Thyroid gland (tissue), 4 donors: Measurements from ENCODE around the gene C20orf141. TPM values are rescaled to one million over a fixed set of nuclear protein-coding genes. Genes with fewer than 3 reads are reported as not detected.

Experiments
- DNase-seq, 2 donors: peaks; one replicate each; pipeline ENCODE4 v3.0.0-alpha.2; 2019
- H3K27ac ChIP-seq, 3 donors: fragments of 200-600 bp; sonication (generic); 1 replicate in 2 of 3; 2 replicates in 1 of 3; pipeline ENCODE4 v1.5.1; 2016 to 2019; ENCODE audit warnings: mild to moderate bottlenecking in 1 of 3, moderate library complexity in 1 of 3
- H3K27me3 ChIP-seq: fragments of 200-600 bp; sonication (generic); one replicate; pipeline ENCODE4 v1.5.1; 2019
- H3K36me3 ChIP-seq, 2 donors: fragments of 200-600 bp; sonication (generic); one replicate each; pipeline ENCODE4 v1.5.1; 2016 to 2019
- H3K4me1 ChIP-seq, 2 donors: fragments of 200-600 bp; sonication (generic); one replicate each; pipeline ENCODE4 v1.5.1; 2017 to 2019
- H3K4me3 ChIP-seq, 3 donors: fragments of 200-600 bp; sonication (generic); replicated peaks in 1 of 3; 1 replicate in 2 of 3; 2 replicates in 1 of 3; pipeline ENCODE4 v1.5.1; 2016; ENCODE audit warnings: mild to moderate bottlenecking in 1 of 3
- H3K9me3 ChIP-seq: fragments of 200-600 bp; sonication (generic); one replicate; pipeline ENCODE4 v1.5.1; 2017
- CTCF ChIP-seq, 6 experiments: fragments of 200-600 bp in 3 of 6; fragments of 450-650 bp in 3 of 6; sonication (generic) in 3 of 6; IDR thresholded peaks; one replicate each; pipeline ENCODE4 v1.5.1; 2016 to 2019; ENCODE audit warnings: antibody characterized with exemption in 6 of 6, mild to moderate bottlenecking in 2 of 6, inconsistent platforms in 1 of 6, moderate library complexity in 1 of 6
- POLR2A ChIP-seq, 2 donors: fragments of 450-650 bp; IDR thresholded peaks; one replicate each; pipeline ENCODE4 v1.6.1; 2017; ENCODE audit warnings: antibody characterized with exemption in 2 of 2, mild to moderate bottlenecking in 2 of 2, moderate library complexity in 1 of 2
- whole genome bisulfite sequencing, 2 donors: methylation state at CpG; one replicate each; pipeline ENCODE4 v1.1.5; 2017; 5-methylcytosine and 5-hydroxymethylcytosine counted together
- intact Hi-C: fragments of 100-400 bp; cut with DNase I; formaldehyde crosslinking; loops from one replicate; pipeline ENCODE4 v1.15.1; 2023
- total RNA-seq, 4 donors: library from RNA; depleted of rRNA; stranded (reverse); fragments of >200 nt; gene quantifications; one replicate each; pipeline ENCODE4 v1.2.3, GENCODE V29; 2016

C20orf141 gene
- total RNA-seq, 4 donors from 2014 or later = not detected

GRCh38 chr20:2809690-2810089, 5.1 kb upstream of the C20orf141 start:
- Histone ChIP-seq H3K9me3 (no peaks in the 10 kb centered on the region), H3K4me3 (no peak overlapping the region), H3K36me3 (no peaks in the 10 kb centered on the region), H3K27ac (no peak overlapping the region), H3K4me1 (peaks cover 0 to 9% of the 10 kb centered on the region in 2 donors), H3K27me3 (no peaks in the 10 kb centered on the region)
- intact Hi-C loops = no loop called here
- 56 to 61% methylated on average over 10 of the region's 10 CpGs for WGBS, 2 donors
- TF ChIP-seq CTCF (IDR thresholded peaks at IDR 0.05) (no peak), POLR2A (IDR thresholded peaks at IDR 0.05) (no peak)
- DNase-seq = peak; percentile 67 to 70

- Histone ChIP-seq H3K4me1 (peaks cover 0 to 3% of the 10 kb centered on the region in 2 donors), H3K9me3 (no peaks in the 10 kb centered on the region), H3K36me3 (no peaks in the 10 kb centered on the region), H3K27ac (no peak overlapping the region), H3K4me3 (no peak overlapping the region), H3K27me3 (no peaks in the 10 kb centered on the region)
- DNase-seq = no peak
- 86 to 90% methylated on average over 3 of the region's 3 CpGs for WGBS, 2 donors
- TF ChIP-seq POLR2A (IDR thresholded peaks at IDR 0.05) = no peak
- TF ChIP-seq CTCF (IDR thresholded peaks at IDR 0.05) = no peak
- intact Hi-C loops = no loop called here
These were observed 2.6 kb upstream of the C20orf141 start for GRCh38 chr20:2812189-2812588.

- H3K9me3 ChIP-seq = no peaks in the 10 kb centered on the region
- no peak overlapping the region for H3K27ac ChIP-seq
- H3K36me3 ChIP-seq = no peaks in the 10 kb centered on the region
- 100% methylated on average over 1 of the region's 1 CpG for WGBS, 2 donors
- peaks cover 0 to 3% of the 10 kb centered on the region in 2 donors for H3K4me1 ChIP-seq
- TF ChIP-seq CTCF (IDR thresholded peaks at IDR 0.05) = no peak
- TF ChIP-seq POLR2A (IDR thresholded peaks at IDR 0.05) = no peak
- DNase-seq = no peak
- intact Hi-C loops = no loop called here
- H3K27me3 ChIP-seq = no peaks in the 10 kb centered on the region
- no peak overlapping the region for H3K4me3 ChIP-seq
These were observed 711 bp upstream of the C20orf141 start for GRCh38 chr20:2814076-2814475.

- DNase-seq = no peak
- no peak overlapping the region for H3K4me3 ChIP-seq
- H3K9me3 ChIP-seq = no peaks in the 10 kb centered on the region
- peaks cover 3% of the 10 kb centered on the region for H3K27me3 ChIP-seq
- intact Hi-C loops = no loop called here
- TF ChIP-seq CTCF (IDR thresholded peaks at IDR 0.05) = no peak
- no peak for TF ChIP-seq POLR2A (IDR thresholded peaks at IDR 0.05)
- no peaks in the 10 kb centered on the region for H3K36me3 ChIP-seq
- H3K27ac ChIP-seq = no peak overlapping the region
- WGBS, 2 donors = 95 to 98% methylated on average over 7 to 8 of the region's 8 CpGs
- H3K4me1 ChIP-seq = no peaks in the 10 kb centered on the region
These were observed 584 bp downstream of the C20orf141 start for GRCh38 chr20:2815242-2815900.

- WGBS, 2 donors = 83 to 93% methylated on average over 2 to 7 of the region's 10 CpGs
- TF ChIP-seq CTCF (IDR thresholded peaks at IDR 0.05) = no peak
- no peak for TF ChIP-seq POLR2A (IDR thresholded peaks at IDR 0.05)
- intact Hi-C loops = no loop called here
These were observed 1.3 kb downstream of the C20orf141 start, which contains the start of gene TMEM239 for GRCh38 chr20:2816030-2816582. Gene TMEM239 (plus strand): TSS chr20:2816364. CDS start chr20:2816555, 191 bp downstream.

More at GRCh38 chr20:2816030-2816582, 1.3 kb downstream of the C20orf141 start, which contains the start of gene TMEM239:
- no peaks in the 10 kb centered on the region for H3K36me3 ChIP-seq
- peaks cover 0 to 3% of the 10 kb centered on the region in 2 donors for H3K4me1 ChIP-seq
- H3K4me3 ChIP-seq = no peak within 1 kb of the TSS
- H3K9me3 ChIP-seq = no peaks in the 10 kb centered on the region
- H3K27ac ChIP-seq = no peak within 1 kb of the TSS
- DNase-seq = no peak
- peaks cover 8% of the 10 kb centered on the region for H3K27me3 ChIP-seq
